Sigmoid colon (tissue), 7 donors: Measurements from ENCODE around the gene KRTAP12-4. TPM values are rescaled to one million over a fixed set of nuclear protein-coding genes. Genes with fewer than 3 reads are reported as not detected.

Experiments used
- DNase-seq: peaks from one replicate; pipeline ENCODE4 v3.0.0-alpha.2; 2019
- H3K27ac ChIP-seq, 4 donors: fragments of 200-600 bp; sonication (generic); one replicate each; pipeline ENCODE4 v1.5.1; 2016 to 2019; ENCODE audit warnings: mild to moderate bottlenecking in 1 of 4
- H3K27me3 ChIP-seq, 3 donors: fragments of 200-600 bp; sonication (generic); one replicate each; pipeline ENCODE4 v1.5.1; 2019; ENCODE audit warnings: mild to moderate bottlenecking in 1 of 3
- H3K36me3 ChIP-seq, 4 donors: fragments of 200-600 bp; sonication (generic); one replicate each; pipeline ENCODE4 v1.5.1; 2016 to 2019
- H3K4me1 ChIP-seq, 4 donors: fragments of 200-600 bp; sonication (generic); one replicate each; pipeline ENCODE4 v1.5.1; 2017 to 2019
- H3K4me3 ChIP-seq, 4 donors: fragments of 200-600 bp; sonication (generic); one replicate each; pipeline ENCODE4 v1.5.1; 2017 to 2019; ENCODE audit warnings: mild to moderate bottlenecking in 2 of 4, moderate library complexity in 1 of 4
- H3K9me3 ChIP-seq, 4 donors: fragments of 200-600 bp in 3 of 4; sonication (generic) in 3 of 4; one replicate each; pipeline versions ENCODE4 v1.5.1 to v1.6.1; 2013 to 2019
- EP300 ChIP-seq, 4 donors: sonication (generic); formaldehyde crosslinking; IDR thresholded peaks; one replicate each; pipeline ENCODE4 v1.6.1; 2017; ENCODE audit warnings: antibody characterized with exemption in 4 of 4
- POLR2A ChIP-seq, 2 donors: fragments of 450-650 bp; IDR thresholded peaks; one replicate each; pipeline ENCODE4 v1.6.1; 2016; ENCODE audit warnings: antibody characterized with exemption in 2 of 2, mild to moderate bottlenecking in 2 of 2, moderate library complexity in 2 of 2
- POLR2AphosphoS5 ChIP-seq, 4 donors: sonication (generic); formaldehyde crosslinking; IDR thresholded peaks; one replicate each; pipeline ENCODE4 v1.6.1; 2017; ENCODE audit warnings: antibody characterized with exemption in 4 of 4
- WGBS, 2 donors: extraction: QIAGEN DNeasy Blood & Tissue Kit; methylation state at CpG; one replicate each; pipeline ENCODE4 v1.1.7; 2013; 5-methylcytosine and 5-hydroxymethylcytosine counted together
- intact Hi-C: fragments of 100-400 bp; cut with DNase I; formaldehyde crosslinking; loops from one replicate; pipeline ENCODE4 v1.15.1; 2023
- polyA plus RNA-seq, 3 donors: library from polyadenylated mRNA; stranded (reverse); fragments of 200-250 nt; gene quantifications; one replicate each; pipeline ENCODE4 v1.2.3, GENCODE V29; 2013
- total RNA-seq, 4 donors: library from RNA; depleted of rRNA; stranded (reverse); fragments of >200 nt; gene quantifications; one replicate each; pipeline ENCODE4 v1.1.0, GENCODE V29; 2016
- TF ChIP-seq, protein P1 (sequence below), 4 experiments: fragments of 450-650 bp in 3 of 4; fragments of 200-600 bp in 1 of 4; IDR thresholded peaks; one replicate each; pipeline ENCODE4 v1.5.1; 2016 to 2019; ENCODE audit warnings: antibody characterized with exemption in 4 of 4, mild to moderate bottlenecking in 3 of 4, moderate library complexity in 2 of 4
- donor health status: healthy with polysubstance abuse.
- donor health status: Bipolar disorder and iron deficiency.
- donor health status: healthy.

The KRTAP12-4 gene
- total and polyA plus RNA-seq, 7 donors: not detected

DNA sequence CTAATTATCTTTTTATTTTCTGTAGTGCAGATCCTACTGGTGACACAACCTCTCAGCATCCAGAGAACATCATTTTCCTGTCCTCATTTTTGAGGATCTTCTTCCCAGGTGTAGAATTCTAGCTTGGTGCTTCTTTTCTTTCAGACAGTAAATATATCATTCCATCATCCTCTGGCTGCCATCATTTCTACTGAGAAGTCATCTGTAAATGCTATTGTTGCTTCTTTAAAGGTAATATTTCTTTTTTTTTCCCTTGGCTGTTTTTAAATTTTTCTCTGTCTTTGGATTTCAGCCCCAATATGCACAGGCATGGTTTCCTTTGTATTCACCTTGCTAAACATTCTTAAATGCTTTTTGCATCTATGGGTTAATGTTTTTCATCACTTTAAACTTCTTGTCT lies 30.9 kb downstream of the KRTAP12-4 start:
- Histone ChIP-seq H3K4me1 (no peaks in the 10 kb centered on the region), H3K27ac (no peak overlapping the region), H3K4me3 (no peak overlapping the region), H3K36me3 (no peaks in the 10 kb centered on the region), H3K27me3 (peaks cover 0 to 19% (median 3%) of the 10 kb centered on the region in 3 donors), H3K9me3 (peaks cover 0 to 13% (median 4%) of the 10 kb centered on the region in 4 donors)
- no peak for TF ChIP-seq POLR2AphosphoS5 (IDR thresholded peaks at IDR 0.05)
- no peak for TF ChIP-seq EP300 (IDR thresholded peaks at IDR 0.05)
- no peak for TF ChIP-seq POLR2A (IDR thresholded peaks at IDR 0.05)
- TF ChIP-seq, protein P1, sequence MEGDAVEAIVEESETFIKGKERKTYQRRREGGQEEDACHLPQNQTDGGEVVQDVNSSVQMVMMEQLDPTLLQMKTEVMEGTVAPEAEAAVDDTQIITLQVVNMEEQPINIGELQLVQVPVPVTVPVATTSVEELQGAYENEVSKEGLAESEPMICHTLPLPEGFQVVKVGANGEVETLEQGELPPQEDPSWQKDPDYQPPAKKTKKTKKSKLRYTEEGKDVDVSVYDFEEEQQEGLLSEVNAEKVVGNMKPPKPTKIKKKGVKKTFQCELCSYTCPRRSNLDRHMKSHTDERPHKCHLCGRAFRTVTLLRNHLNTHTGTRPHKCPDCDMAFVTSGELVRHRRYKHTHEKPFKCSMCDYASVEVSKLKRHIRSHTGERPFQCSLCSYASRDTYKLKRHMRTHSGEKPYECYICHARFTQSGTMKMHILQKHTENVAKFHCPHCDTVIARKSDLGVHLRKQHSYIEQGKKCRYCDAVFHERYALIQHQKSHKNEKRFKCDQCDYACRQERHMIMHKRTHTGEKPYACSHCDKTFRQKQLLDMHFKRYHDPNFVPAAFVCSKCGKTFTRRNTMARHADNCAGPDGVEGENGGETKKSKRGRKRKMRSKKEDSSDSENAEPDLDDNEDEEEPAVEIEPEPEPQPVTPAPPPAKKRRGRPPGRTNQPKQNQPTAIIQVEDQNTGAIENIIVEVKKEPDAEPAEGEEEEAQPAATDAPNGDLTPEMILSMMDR (IDR thresholded peaks at IDR 0.05): no peak
- DNase-seq: no peak
- intact Hi-C loops: no loop called here

DNA sequence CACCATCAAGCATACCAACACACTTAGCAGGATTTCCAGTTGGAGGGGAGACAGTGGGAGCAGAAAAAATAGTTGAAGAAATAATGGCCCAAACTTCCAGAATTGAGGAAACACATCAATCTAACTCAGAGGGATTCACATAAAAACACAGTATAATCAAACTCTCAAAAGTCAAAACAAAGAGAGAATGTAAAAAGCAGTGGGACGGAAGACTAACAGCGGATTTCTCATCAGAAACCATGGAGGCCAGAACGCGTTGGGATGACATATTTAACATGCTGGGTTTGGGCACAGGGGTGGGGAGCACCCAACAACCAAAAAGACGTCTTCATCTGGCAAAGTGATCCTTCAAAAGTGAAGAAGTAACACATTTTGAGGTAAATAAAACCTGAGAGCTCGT lies 34.6 kb downstream of the KRTAP12-4 start:
- H3K4me1 ChIP-seq: no peaks in the 10 kb centered on the region
- TF ChIP-seq EP300 (IDR thresholded peaks at IDR 0.05): no peak
- TF ChIP-seq POLR2A (IDR thresholded peaks at IDR 0.05): no peak
- TF ChIP-seq, protein P1 (IDR thresholded peaks at IDR 0.05): no peak
- TF ChIP-seq POLR2AphosphoS5 (IDR thresholded peaks at IDR 0.05): no peak
- WGBS, 2 donors: 89 to 92% methylated on average over 6 of the region's 6 CpGs
- no peak for DNase-seq
- peaks cover 0 to 13% (median 4%) of the 10 kb centered on the region in 4 donors for H3K9me3 ChIP-seq
- intact Hi-C loops: no loop called here
- H3K27me3 ChIP-seq: peaks cover 0 to 5% (median 0%) of the 10 kb centered on the region in 3 donors
- H3K4me3 ChIP-seq: no peak overlapping the region
- H3K36me3 ChIP-seq: no peaks in the 10 kb centered on the region
- H3K27ac ChIP-seq: no peak overlapping the region

DNA sequence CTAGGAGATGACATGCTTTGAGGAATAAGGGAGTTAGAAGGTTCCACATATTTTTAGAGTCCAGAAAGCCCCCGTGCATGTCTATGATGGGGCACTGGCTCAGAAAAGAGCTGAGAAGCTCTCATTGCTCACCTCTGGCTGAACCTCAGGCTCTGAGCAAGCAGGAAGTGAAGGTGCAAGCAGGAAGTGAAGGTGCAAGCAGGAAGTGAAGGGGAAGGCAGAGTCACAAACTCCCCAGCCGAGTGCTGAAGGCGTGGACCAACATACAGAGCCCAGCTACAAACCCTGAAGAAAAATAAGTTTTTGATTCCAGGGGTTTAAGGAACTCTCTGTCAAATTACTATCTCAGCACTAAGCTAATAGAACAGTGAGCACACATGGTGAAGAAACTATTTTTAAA lies 35.5 kb downstream of the KRTAP12-4 start:
- TF ChIP-seq, protein P1 (IDR thresholded peaks at IDR 0.05): no peak
- TF ChIP-seq POLR2AphosphoS5 (IDR thresholded peaks at IDR 0.05): no peak
- no peak for TF ChIP-seq EP300 (IDR thresholded peaks at IDR 0.05)
- TF ChIP-seq POLR2A (IDR thresholded peaks at IDR 0.05): no peak
- H3K27ac ChIP-seq: no peak overlapping the region
- DNase-seq: no peak
- peaks cover 0 to 8% (median 3%) of the 10 kb centered on the region in 4 donors for H3K9me3 ChIP-seq
- H3K4me1 ChIP-seq: no peaks in the 10 kb centered on the region
- H3K36me3 ChIP-seq: no peaks in the 10 kb centered on the region
- intact Hi-C loops: no loop called here
- WGBS, 2 donors: 48 to 57% methylated on average over 3 of the region's 3 CpGs
- H3K27me3 ChIP-seq: peaks cover 0 to 5% (median under 1%) of the 10 kb centered on the region in 3 donors
- no peak overlapping the region for H3K4me3 ChIP-seq

DNA sequence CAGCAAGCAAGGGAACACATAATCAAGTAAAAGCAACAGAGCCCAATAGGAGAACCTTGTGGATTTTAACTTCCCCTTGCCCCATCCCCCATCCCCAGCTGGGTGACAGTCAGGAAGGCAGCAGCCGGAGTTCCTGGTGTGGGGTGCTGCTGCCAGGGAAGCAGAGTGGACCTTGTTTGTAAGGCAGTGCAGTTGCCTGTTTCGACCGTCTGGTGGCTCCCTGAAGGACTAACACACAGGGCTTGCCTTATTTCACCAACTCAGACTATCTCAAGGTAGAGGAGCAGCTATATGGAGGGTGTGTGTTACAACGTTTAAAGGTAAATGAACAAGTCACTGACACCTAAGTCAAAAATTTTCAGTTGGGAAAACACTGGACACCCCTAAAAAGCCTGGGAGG lies 36.0 kb downstream of the KRTAP12-4 start:
- H3K27ac ChIP-seq: no peak overlapping the region
- whole genome bisulfite sequencing, 2 donors: 29 to 48% methylated on average over 4 of the region's 4 CpGs

More for the DNA sequence above, 36.0 kb downstream of the KRTAP12-4 start:
- peaks cover 0 to 9% (median 5%) of the 10 kb centered on the region in 3 donors for H3K27me3 ChIP-seq
- H3K36me3 ChIP-seq: no peaks in the 10 kb centered on the region
- no peaks in the 10 kb centered on the region for H3K4me1 ChIP-seq
- DNase-seq: peak; percentile 66
- peaks cover 0 to 8% (median 1%) of the 10 kb centered on the region in 4 donors for H3K9me3 ChIP-seq
- TF ChIP-seq POLR2AphosphoS5 (IDR thresholded peaks at IDR 0.05) (no peak), EP300 (IDR thresholded peaks at IDR 0.05) (no peak), POLR2A (IDR thresholded peaks at IDR 0.05) (no peak)
- TF ChIP-seq, protein P1 (IDR thresholded peaks at IDR 0.05): no peak
- H3K4me3 ChIP-seq: no peak overlapping the region
- intact Hi-C loops: no loop called here
